22Rv1 (cell line): Measurements from ENCODE around the gene CD6.

Experiments
- H3K27ac ChIP-seq: fragments of 450-650 bp; 2 replicates; pipeline ENCODE4 v1.5.1; 2017
- CTCF ChIP-seq: fragments of 450-650 bp; IDR thresholded peaks from 2 replicates; pipeline ENCODE4 v1.5.1; 2017; ENCODE audit warnings: mild to moderate bottlenecking
- ZFX ChIP-seq: fragments of 450-650 bp; IDR thresholded peaks from 2 replicates; pipeline ENCODE4 v1.6.1; 2017; ENCODE audit warnings: antibody characterized with exemption, borderline replicate concordance

CD6 gene

GRCh38 chr11:60930394-60930793 is 41.1 kb upstream of the CD6 start:
- TF ChIP-seq ZFX (no peak), CTCF (no peak)

DNA sequence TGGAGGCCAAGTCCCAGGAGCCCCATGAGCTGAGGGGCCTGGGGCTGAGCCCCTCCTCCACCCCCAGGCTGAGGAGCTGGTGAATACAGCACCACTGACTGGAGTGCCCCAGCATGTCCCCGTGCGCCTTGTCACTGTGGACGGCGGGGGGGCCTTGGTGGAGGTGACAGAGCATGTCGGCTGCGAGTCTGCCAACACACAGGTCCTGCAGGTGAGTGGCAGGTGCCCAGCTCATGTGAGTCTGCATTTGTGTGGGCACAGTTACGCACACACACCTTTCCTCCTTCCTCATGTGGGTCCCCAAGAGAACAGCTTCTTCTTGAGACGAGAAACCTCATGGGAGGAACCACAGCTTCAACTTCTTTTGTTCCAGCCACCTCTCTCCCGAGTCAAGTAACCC is 39.6 kb upstream of the CD6 start:
- H3K27ac ChIP-seq, result no peak overlapping the region
- TF ChIP-seq CTCF (no peak), ZFX (no peak)

More at GRCh38 chr11:60930394-60930793, 41.1 kb upstream of the CD6 start:
- H3K27ac ChIP-seq, result no peak overlapping the region

- H3K27ac ChIP-seq, result no peak overlapping the region
- TF ChIP-seq ZFX (no peak), CTCF (no peak)
These were observed 38.7 kb upstream of the CD6 start for GRCh38 chr11:60932605-60933356.

- no peak for TF ChIP-seq CTCF
- no peak for TF ChIP-seq ZFX
- no peak overlapping the region for H3K27ac ChIP-seq
These were observed 37.9 kb upstream of the CD6 start for GRCh38 chr11:60933416-60934123.

DNA sequence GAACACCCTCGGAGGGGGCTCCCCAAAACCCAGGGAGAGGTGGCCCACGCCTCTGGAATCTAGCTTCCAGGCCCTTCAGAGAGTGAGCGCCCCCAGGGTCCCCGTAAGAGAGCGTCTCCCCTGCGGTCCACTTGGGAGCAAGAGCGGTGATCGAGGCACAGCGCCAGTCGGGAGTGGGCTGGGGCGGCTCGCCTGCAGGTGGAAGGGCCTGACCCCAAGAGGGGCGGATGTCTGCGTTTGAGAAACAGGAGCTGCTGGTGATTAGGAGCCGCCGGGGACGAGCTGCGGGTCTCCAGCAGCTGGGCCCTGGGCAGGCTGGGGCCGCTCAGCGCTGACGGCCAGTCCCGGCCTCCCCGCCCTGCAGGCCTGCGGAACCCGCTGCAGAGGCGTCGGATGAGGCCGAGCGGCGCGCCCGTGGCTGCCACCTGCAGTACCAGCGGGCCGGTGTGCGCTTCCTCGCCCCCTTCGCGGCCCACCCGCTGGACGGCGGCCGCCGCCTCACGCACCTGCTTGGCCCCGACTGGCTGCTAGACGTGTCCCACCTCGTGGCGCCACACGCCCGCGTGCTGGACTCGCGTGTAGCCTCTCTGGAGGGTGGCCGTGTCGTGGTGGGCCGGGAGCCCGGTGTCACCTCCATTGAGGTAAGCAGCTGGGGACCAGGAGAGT is 37.2 kb upstream of the CD6 start:
- H3K27ac ChIP-seq, result no peak overlapping the region
- TF ChIP-seq ZFX (no peak), CTCF (no peak)

GRCh38 chr11:60934790-60935605 is 36.5 kb upstream of the CD6 start:
- H3K27ac ChIP-seq, result no peak overlapping the region
- TF ChIP-seq CTCF (no peak), ZFX (no peak)
